OCI-M2 (cell line): ENCODE results near the gene ABHD8.

Experiments
- DNase-seq: peaks from one replicate; lab custom pipeline; 2025; ENCODE audit not compliant: unreplicated experiment; lab: John Stamatoyannopoulos, UW

The ABHD8 gene, protein sequence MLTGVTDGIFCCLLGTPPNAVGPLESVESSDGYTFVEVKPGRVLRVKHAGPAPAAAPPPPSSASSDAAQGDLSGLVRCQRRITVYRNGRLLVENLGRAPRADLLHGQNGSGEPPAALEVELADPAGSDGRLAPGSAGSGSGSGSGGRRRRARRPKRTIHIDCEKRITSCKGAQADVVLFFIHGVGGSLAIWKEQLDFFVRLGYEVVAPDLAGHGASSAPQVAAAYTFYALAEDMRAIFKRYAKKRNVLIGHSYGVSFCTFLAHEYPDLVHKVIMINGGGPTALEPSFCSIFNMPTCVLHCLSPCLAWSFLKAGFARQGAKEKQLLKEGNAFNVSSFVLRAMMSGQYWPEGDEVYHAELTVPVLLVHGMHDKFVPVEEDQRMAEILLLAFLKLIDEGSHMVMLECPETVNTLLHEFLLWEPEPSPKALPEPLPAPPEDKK

DNA sequence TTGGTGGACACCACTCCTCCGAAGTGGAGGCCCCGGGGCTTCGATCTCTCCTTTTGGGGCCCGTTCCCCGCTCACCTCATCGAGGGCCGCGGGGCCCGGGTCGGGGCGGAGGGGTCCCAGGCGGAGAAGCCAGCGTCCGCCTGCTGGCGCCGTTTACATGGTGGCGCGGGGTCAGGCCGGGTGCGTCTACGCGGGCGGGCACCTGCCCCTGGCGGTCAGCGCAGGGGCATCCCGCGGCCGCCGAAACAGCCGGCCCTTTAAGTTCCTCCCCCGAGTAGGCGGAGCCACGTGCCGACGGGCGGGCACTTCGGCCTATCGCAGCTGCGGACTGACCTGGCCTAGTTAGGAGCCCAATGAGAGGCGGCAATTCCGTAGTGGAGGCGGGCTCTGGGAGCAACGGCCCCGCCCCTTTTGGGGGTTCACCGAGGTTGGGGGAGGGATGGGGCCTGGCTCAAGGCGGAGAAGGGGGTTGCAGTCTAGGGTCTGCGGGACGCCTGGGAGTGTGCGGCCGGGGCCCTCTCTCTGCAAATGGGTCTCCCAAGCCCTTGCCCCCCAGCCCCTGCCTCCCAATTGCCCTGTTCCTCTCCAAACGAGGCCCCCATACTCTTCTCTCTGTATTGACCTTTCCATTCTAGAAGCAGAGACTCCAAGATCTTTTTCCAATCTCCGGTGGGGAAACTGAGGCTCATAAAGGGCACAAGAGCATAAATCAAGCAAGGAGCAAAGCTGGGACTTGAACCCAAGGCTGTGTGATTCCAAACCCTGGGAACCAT lies at the start of gene ABHD8:
ABHD8 (minus strand) TSS at position 259 of the 773 bp plus-strand sequence. CDS start 1,809 bp downstream, outside the sequence.
- no peak for DNase-seq

DNA sequence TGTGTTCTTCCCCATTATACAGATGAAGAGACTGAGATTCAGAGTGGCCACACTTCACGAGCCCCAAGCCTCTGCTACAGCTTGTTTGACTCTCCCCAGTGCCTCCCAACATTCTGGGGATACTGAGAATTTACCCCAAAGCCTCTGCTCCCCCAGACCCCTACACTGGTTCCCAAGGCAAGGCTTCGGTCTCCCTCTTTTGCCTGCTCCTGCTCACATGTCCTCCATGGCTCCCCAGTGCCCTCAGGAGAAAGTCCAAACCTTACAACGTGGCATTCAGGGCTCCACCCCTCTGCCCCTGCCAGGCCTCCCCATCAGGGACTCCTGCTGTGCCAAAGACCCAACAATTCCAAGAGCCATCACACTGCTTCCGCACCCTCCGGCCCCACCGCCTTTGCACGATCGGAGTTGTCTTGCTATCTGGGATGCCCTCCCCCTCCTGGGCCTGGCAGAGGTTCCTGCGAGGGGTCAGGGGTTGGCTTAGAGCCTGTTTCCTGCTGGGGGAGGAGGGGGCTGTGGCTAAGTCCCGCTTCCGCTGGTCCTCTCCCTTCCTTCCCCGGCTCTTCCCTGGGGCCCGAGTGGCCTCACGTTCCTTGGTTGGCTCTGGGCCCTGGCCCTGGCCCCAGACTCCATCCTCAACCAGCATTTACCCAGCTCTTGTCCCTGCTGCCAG lies 49.5 kb upstream of the ABHD8 start:
- DNase-seq: no peak

- no peak for DNase-seq
These were observed 48.7 kb upstream of the ABHD8 start for GRCh38 chr19:17351815-17352435.

- DNase-seq: no peak
These were observed 45.5 kb upstream of the ABHD8 start for GRCh38 chr19:17348700-17349099.

GRCh38 chr19:17347877-17348276 lies 44.7 kb upstream of the ABHD8 start:
- DNase-seq: no peak

GRCh38 chr19:17347361-17347760 lies 44.1 kb upstream of the ABHD8 start:
- no peak for DNase-seq

DNA sequence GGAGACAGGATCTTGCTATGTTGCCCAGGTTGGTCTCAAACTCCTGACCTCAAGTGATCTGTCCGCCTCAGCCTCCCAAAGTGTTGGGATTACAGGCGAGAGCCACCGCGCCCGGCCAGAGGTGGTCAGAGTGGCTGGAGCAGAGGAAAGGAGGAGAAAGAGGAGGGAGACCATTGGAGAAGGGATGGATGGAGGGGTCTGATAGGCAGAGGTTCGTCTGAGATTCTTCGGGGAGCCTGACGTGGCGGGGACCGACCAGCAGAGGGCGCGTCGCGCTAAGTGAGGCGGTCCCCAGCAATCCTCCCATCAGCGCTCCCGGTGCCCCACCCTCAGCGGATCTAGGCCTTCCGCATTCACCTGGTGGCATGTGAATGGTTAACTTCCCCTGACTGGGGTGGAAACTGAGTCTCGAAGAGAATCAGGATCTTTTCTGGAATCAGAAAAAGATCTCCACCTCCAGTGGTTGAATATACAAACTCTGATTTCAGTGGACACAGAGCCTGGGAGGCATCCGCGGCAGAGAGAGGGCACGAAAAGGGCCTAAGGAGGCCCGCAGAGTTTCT lies 43.0 kb upstream of the ABHD8 start:
- peak; percentile 40 for DNase-seq

- no peak for DNase-seq
These were observed 38.6 kb upstream of the ABHD8 start for GRCh38 chr19:17341845-17342244.

DNA sequence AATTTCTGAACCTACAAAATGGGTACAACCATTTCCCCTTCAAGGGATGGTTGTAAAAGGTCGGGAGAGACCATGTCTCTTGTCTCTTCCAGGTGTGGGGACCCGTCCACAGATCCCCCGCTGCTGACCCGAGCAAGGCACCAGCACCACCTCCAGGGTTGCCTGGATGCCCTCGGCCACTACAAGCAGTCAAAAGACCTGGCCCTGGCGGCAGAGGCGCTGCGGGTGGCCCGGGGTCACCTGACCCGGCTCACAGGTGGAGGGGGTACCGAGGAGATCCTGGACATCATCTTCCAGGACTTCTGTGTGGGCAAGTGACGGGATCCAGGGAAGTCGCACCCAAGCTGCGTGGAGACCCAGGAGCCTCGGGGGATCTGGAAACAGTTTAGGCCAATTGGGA lies 38.2 kb upstream of the ABHD8 start:
- no peak for DNase-seq

DNA sequence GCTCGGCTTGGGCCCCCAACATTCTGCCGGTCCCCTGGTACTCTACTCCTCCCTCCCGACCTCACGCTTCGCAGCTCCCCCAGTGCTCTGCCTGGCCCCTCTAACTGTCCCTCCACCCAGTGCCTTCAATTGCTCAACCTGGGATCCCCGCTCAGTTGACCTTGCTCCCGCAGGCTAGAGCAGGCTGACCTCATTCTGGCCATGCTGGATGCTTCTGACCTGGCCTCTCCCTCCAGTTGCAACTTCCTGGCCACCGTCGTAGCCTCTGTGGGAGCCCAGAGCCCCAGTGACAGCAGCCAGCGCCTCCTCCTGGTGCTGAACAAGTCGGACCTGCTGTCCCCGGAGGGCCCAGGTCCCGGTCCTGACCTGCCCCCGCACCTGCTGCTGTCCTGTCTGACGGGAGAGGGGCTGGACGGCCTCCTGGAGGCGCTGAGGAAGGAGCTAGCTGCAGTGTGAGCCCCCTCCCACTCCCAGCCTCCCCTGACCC lies 37.7 kb upstream of the ABHD8 start:
- DNase-seq: no peak

- no peak for DNase-seq
These were observed 37.2 kb upstream of the ABHD8 start for GRCh38 chr19:17340302-17340870.

DNA sequence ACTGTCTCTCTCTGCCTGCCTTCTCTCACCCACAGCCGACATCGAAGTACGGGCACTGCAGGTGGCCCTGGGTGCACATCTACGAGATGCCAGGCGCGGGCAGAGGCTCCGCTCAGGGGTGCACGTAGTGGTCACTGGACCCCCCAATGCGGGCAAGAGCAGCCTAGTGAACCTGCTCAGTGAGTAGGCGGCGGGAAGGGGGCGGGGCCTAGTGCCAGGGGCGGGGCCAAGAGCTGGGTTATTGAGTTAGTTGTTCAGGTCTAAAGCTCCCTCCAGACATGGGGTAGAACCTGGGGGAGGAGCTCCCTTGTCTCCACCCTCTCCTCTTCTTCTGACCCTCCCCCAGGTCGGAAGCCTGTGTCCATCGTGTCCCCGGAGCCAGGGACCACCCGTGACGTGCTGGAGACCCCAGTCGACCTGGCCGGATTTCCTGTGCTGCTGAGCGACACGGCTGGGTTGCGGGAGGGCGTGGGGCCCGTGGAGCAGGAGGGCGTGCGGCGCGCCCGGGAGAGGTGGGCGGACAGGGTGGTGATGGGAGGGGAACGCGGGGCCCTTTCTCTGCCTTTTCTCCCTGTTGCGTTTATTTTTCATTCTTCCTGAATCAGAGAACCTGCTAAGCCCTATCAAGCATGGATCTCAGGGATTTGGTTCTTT lies 36.0 kb upstream of the ABHD8 start:
- no peak for DNase-seq

GRCh38 chr19:17338433-17339078 lies 35.3 kb upstream of the ABHD8 start:
- DNase-seq: no peak

DNA sequence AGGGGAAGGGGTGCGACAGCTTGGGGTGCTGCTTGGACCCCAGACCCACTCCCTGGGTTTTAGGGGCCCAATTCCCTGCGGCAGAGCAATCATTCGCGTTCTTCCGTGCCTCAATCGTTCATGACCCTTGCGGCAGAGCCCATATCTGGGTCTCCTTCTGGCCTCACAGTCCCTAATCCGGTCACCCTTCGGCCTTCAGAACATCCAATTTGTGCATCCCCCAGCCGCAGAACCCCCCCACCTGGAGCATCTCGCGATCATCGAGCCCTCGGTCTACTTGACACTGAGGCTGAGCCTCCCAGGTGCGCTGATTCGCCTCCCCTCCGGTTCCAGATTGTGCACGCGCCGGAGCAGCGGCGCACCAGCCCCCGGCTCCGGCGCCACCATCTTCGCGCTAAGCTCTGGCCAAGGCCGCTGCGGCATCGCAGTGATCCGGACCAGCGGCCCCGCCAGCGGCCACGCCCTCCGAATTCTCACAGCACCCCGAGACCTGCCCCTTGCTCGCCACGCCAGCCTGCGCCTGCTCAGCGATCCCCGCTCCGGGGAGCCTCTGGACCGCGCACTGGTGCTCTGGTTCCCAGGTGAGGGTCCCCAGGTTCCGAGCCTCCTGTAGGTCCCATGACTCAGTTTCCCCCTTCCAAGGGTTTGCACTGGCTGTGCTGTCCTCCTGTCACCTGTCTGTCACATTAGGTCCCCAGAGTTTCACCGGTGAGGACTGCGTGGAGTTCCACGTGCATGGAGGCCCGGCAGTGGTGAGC lies 34.6 kb upstream of the ABHD8 start:
- no peak for DNase-seq

DNA sequence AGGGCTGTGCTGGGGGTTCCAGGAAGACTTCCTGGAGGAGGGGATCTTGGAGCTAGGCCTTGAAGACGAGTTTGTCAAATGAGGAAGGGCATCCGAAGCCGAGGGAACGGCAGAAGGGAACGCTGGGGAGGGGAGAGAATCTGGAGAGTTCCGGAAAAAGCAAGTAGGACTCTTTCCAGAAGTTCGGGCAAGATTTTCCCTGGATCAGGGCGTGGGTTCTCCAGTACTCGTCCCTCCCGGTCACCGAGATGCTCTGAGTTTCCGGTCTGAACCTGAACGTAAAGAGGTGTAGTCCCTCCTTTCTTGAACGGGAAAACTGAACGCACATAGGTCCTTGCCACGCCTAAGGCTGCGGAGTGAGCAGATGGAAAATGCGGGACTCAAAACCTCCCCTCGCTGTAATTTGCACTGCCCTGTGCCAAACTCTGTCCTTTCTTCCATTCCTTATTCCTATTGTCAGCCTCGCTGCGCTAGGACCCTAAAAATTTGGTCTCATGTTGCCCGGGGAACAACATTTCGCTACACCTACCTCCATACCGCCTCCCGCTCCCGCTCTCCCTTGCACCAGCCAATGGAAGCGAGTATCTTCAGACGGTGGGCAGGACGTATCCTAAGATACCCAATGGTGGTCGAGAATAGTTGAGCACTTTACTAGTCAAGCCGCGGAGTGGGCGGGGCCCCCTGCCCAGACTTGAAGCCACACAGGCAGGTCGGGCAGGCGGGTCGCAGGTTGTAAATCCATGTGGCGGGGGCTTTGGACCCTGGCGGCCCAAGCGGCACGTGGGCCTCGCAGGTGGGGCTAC lies 33.8 kb upstream of the ABHD8 start, which contains the start of gene GTPBP3:
GTPBP3 (plus strand) TSS at position 682 of the 803 bp plus-strand sequence; CDS start at position 741, 59 bp downstream.
- peak; percentile 93 for DNase-seq

GRCh38 chr19:17335575-17335974 lies 32.4 kb upstream of the ABHD8 start:
- no peak for DNase-seq
